Nephron progenitor cell (in vitro differentiated cells): ENCODE results near the gene BCL2L13.

Experiments used
- DNase-seq: peaks from one replicate; pipeline ENCODE4 v3.0.0; 2021
- H3K27ac Mint-ChIP-seq: 2 replicates; pipeline ENCODE4 v1.8.0; 2021; ENCODE audit warnings: mild to moderate bottlenecking, moderate library complexity, mixed read lengths
- H3K27me3 Mint-ChIP-seq: 2 replicates; pipeline ENCODE4 v1.8.0; 2021; ENCODE audit warnings: mild to moderate bottlenecking, low read depth, mixed read lengths; ENCODE audit not compliant: poor library complexity
- H3K36me3 Mint-ChIP-seq: 2 replicates; pipeline ENCODE4 v1.8.0; 2021; ENCODE audit warnings: low read depth, mixed read lengths
- H3K4me1 Mint-ChIP-seq: 2 replicates; pipeline ENCODE4 v1.8.0; 2021; ENCODE audit warnings: mixed read lengths
- H3K4me3 Mint-ChIP-seq: 2 replicates; pipeline ENCODE4 v1.8.0; 2021; ENCODE audit warnings: mild to moderate bottlenecking, moderate library complexity, mixed read lengths
- H3K9me3 Mint-ChIP-seq: 2 replicates; pipeline ENCODE4 v1.8.0; 2021; ENCODE audit warnings: mild to moderate bottlenecking, moderate library complexity, mixed read lengths
- TF ChIP-seq, protein P1 (sequence below): fragments of 200-600 bp; sonication (generic); IDR thresholded peaks from 2 replicates; pipeline ENCODE4 v1.5.0; 2021; ENCODE audit warnings: antibody characterized with exemption

BCL2L13 gene

DNA sequence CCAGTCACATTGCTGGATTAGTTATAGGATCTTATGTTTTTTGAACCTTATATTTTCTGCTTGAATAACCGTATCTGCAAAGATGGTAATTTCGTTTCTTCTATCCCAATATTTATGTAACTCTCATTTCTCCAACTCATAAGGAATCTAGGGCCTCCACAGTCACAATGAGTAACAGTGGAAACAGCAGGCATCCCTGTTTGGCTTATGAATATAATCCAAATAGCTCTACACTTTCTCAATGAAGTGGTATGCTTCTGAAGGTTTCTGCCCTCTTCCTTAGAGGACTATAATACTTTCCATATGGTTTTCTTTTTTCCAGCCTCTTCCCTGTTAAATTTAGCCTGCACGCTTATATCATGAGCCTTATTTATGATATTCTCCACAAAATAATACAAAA is 26.5 kb upstream of the BCL2L13 start:
- TF ChIP-seq, protein P1, sequence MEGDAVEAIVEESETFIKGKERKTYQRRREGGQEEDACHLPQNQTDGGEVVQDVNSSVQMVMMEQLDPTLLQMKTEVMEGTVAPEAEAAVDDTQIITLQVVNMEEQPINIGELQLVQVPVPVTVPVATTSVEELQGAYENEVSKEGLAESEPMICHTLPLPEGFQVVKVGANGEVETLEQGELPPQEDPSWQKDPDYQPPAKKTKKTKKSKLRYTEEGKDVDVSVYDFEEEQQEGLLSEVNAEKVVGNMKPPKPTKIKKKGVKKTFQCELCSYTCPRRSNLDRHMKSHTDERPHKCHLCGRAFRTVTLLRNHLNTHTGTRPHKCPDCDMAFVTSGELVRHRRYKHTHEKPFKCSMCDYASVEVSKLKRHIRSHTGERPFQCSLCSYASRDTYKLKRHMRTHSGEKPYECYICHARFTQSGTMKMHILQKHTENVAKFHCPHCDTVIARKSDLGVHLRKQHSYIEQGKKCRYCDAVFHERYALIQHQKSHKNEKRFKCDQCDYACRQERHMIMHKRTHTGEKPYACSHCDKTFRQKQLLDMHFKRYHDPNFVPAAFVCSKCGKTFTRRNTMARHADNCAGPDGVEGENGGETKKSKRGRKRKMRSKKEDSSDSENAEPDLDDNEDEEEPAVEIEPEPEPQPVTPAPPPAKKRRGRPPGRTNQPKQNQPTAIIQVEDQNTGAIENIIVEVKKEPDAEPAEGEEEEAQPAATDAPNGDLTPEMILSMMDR: no peak
- Mint-ChIP-seq H3K27me3 (no peaks in the 10 kb centered on the region), H3K9me3 (no peaks in the 10 kb centered on the region), H3K4me1 (no peaks in the 10 kb centered on the region), H3K27ac (peak overlapping the region; percentile 36), H3K4me3 (no peak overlapping the region), H3K36me3 (peaks cover 58% of the 10 kb centered on the region)
- no peak for DNase-seq

DNA sequence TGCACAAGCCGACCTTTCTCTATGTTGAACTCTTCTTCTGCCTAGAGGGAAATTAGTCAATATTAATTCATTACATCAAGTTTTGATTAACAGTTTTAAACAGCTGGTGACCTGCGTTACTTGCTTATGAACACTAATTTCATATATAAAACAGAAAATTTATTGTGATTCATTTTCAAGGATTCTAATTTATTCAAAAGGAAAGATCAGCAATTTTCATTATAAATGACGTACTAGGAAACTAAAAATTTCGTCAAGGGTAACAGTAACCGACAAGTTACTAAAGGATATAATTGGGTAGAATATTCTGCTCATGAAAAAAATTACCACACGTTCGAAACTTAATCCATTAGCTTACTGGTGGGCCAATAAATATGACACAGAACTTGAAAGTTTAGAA is 25.3 kb upstream of the BCL2L13 start:
- Mint-ChIP-seq H3K9me3 (no peaks in the 10 kb centered on the region), H3K27ac (peak overlapping the region; percentile 95), H3K27me3 (no peaks in the 10 kb centered on the region), H3K4me1 (no peaks in the 10 kb centered on the region), H3K4me3 (no peak overlapping the region), H3K36me3 (peaks cover 70% of the 10 kb centered on the region)
- no peak for DNase-seq
- TF ChIP-seq, protein P1: no peak

DNA sequence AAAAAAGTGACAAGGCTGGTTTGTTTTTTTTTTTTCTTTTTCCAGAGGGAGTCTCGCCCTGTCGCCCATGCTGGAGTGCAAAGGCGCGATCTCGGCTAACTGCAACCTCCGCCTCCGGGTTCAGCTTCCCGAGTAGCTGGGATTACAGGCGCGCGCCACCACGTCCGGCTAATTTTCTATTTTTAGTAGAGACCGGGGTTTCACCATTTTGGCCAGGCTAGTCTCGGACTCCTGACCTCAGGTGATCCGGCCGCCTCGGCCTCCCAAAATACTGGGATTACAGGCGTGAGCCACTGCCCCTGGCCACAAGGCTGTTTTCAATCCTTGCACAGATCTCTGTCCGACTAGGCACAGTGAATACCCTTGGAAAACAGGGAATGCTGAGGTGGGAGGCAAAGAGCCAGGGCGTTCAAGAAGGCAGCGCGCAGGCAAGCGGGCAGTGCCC is 10.6 kb upstream of the BCL2L13 start:
- Mint-ChIP-seq H3K27me3 (peaks cover 4% of the 10 kb centered on the region), H3K36me3 (peaks cover 10% of the 10 kb centered on the region), H3K4me1 (peaks cover 17% of the 10 kb centered on the region), H3K9me3 (no peaks in the 10 kb centered on the region), H3K27ac (no peak overlapping the region), H3K4me3 (peak overlapping the region; percentile 93)
- TF ChIP-seq, protein P1: no peak
- no peak for DNase-seq

DNA sequence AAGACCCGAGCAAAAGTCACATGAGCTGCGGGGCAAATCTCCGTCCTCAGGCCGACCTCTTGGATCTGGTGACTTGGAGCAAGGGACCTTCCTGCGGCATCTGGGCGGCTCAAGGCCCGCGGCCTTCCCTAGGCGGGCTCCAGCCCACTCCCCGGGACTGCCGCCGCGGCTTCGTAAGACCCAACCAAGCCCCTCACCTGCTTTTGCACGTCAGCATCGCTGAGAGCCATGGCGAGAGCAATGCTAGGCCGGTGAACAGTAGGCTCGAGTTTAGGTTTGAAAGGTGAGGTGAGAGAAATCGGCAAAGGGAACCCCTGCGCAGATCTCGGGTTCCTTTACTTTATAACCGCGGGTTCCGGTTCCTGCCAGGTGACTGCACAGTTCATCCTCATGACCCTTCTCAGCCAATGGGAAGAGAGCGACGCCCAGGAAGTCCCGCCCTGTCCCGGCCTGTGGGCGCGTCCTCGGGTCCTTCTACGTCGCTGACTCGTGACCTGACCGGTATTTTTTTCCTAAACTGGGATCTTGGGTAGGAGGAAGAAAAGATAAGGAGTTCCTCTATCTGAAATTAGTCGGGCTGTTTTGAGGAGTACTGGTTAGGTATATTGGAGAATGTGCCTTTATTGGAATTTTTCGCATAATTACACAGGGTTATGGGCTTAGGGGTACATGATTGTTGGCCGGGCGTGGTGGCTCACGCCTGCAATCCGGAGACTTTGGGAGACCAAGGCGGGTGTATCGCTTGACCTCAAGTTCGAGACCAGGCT is 10.0 kb upstream of the BCL2L13 start, which contains the start of gene ATP6V1E1:
Gene ATP6V1E1 (minus strand): TSS at position 344 of the 767 bp plus-strand sequence. CDS start 114 bp downstream, at position 230.
- Mint-ChIP-seq H3K4me3 (peak within 1 kb of the TSS; percentile 93), H3K9me3 (no peaks in the 10 kb centered on the region), H3K36me3 (peaks cover 6% of the 10 kb centered on the region), H3K27me3 (peaks cover 4% of the 10 kb centered on the region), H3K4me1 (peaks cover 23% of the 10 kb centered on the region), H3K27ac (peak within 1 kb of the TSS; percentile 94)
- DNase-seq: peak; percentile 92
- TF ChIP-seq, protein P1: no peak

DNA sequence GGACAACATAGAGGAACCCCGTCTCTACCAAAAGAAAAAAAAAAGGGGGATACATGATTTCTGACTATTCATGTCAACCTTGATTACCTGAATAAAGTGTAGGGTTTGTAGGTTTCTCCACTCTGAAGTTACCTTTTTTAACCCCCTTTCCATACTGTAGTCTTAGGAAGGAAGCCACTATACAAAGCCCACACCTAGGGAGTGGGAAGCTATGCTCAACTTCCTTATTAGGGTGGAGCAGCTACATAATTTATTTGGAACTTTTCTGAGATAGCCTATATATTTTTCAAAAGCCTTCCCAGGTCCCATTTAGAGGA is 9.4 kb upstream of the BCL2L13 start:
- peak overlapping the region; percentile 94 for H3K27ac Mint-ChIP-seq
- peaks cover 4% of the 10 kb centered on the region for H3K27me3 Mint-ChIP-seq
- peaks cover 29% of the 10 kb centered on the region for H3K4me1 Mint-ChIP-seq
- H3K9me3 Mint-ChIP-seq: no peaks in the 10 kb centered on the region
- peak overlapping the region; percentile 93 for H3K4me3 Mint-ChIP-seq
- TF ChIP-seq, protein P1: no peak
- DNase-seq: no peak
- peaks cover under 1% of the 10 kb centered on the region for H3K36me3 Mint-ChIP-seq

DNA sequence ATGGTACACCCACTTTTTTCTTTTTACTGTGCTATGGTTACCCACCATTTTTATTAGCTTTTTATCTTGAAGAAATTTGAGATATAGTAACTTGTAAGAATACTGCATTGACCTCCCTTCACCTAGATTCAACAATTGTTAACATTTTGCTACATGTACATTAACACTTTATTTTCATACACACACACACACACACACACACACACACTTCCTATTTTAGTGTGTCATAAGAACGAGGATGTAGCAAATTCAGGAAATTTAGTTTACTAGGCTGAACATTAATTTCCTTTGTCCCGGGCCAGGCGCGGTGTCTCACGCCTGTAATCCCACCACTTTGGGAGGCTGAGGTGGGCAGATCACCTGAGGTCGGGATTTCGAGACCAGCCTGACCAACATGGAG is 8.9 kb upstream of the BCL2L13 start:
- DNase-seq: no peak
- Mint-ChIP-seq H3K27ac (no peak overlapping the region), H3K4me3 (peak overlapping the region; percentile 93), H3K9me3 (no peaks in the 10 kb centered on the region), H3K27me3 (peaks cover 4% of the 10 kb centered on the region), H3K4me1 (peaks cover 30% of the 10 kb centered on the region), H3K36me3 (no peaks in the 10 kb centered on the region)
- TF ChIP-seq, protein P1: no peak
